ENCODE measurements around the gene MAP4K1. TPM values are rescaled to one million over a fixed set of nuclear protein-coding genes. Genes with fewer than 3 reads are reported as not detected.
A peak's percentile ranks its signal among the peaks of the same experiment; 100 is the strongest.
"Not testable (repeated sequence)": the region's sequence is repeated elsewhere in the genome, so short reads cannot be mapped to it uniquely, and the experiment has no call there.

The MAP4K1 gene
- total RNA-seq, 1 donor: 0.72 TPM

DNA sequence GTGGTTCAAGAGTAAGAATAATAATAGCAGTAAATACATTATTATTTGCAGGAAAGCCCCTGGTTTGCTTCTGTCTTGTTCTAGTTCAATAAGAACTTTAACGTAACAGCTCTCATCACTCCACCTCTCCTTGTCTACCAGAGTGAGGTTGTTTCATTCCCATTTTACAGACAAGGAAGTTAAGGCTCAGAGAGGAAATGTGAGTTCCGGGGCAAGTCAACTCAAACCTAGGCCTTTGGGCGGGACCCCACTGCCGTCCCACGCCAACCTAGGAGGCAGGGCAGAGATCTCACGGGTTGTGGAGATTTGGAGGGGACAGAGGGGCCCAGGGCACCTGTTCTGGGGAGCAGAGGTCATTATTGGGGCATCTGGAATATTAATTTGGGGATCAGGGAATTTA lies 1.5 kb downstream of the MAP4K1 start:
- Histone ChIP-seq H3K4me1 (ENCODE audit: insufficient read depth, low read length) (peaks cover 17% of the 10 kb centered on the region), H3K4me2 (ENCODE audit: insufficient read depth, low read length) (no peak overlapping the region), H3K27ac (ENCODE audit: low read depth, low read length) (no peak overlapping the region), H3K79me2 (ENCODE audit: insufficient read depth, low read length) (peaks cover 19% of the 10 kb centered on the region), H3K27me3 (ENCODE audit: insufficient read depth, low read length) (no peaks in the 10 kb centered on the region), H3K9me3 (ENCODE audit: low read depth, low read length) (no peaks in the 10 kb centered on the region), H3K36me3 (ENCODE audit: insufficient read depth, low read length) (peaks cover 10% of the 10 kb centered on the region), H2AFZ (ENCODE audit: low read length) (peak overlapping the region; percentile 22), H4K20me1 (ENCODE audit: insufficient read depth, low read length) (peaks cover 10% of the 10 kb centered on the region), H3K4me3 (ENCODE audit: insufficient read depth, low read length) (no peak overlapping the region)
- TF ChIP-seq, protein P1, sequence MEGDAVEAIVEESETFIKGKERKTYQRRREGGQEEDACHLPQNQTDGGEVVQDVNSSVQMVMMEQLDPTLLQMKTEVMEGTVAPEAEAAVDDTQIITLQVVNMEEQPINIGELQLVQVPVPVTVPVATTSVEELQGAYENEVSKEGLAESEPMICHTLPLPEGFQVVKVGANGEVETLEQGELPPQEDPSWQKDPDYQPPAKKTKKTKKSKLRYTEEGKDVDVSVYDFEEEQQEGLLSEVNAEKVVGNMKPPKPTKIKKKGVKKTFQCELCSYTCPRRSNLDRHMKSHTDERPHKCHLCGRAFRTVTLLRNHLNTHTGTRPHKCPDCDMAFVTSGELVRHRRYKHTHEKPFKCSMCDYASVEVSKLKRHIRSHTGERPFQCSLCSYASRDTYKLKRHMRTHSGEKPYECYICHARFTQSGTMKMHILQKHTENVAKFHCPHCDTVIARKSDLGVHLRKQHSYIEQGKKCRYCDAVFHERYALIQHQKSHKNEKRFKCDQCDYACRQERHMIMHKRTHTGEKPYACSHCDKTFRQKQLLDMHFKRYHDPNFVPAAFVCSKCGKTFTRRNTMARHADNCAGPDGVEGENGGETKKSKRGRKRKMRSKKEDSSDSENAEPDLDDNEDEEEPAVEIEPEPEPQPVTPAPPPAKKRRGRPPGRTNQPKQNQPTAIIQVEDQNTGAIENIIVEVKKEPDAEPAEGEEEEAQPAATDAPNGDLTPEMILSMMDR (IDR thresholded peaks at IDR 0.05; ENCODE audit: extremely low read depth, low read depth, low read length): no peak
- DNase-seq (ENCODE audit: insufficient read length, low spot score, missing footprints): peak; percentile 31

DNA sequence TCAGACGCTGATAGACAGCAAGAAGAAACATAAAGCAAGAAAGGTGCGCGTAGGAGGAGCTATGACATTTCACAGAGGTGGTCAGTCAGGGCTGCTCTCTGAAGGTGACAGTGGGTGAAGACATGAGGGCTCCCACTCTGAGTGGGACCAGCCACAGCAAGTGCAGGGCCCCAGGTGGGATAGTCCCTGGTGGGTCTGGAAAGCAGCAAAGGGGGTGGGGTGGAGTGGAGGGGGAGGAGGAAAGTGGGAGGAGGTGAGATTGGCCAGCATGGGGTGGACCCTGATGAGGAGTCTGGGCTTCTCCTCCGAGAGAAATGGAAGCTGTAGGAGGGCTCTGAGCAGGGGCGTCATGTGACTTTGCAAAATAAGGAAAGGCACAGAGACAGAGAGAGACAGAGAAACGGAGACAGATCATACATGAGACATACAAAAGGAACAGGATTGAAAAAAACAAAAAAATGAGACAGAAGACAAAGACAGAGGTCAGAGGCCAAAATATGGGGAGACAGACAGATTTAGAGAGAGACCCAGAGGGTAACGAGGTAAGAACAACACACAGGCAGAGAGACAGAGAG lies 2.7 kb downstream of the MAP4K1 start:
- Histone ChIP-seq H3K9me3 (ENCODE audit: low read depth, low read length) (no peaks in the 10 kb centered on the region), H3K27ac (ENCODE audit: low read depth, low read length) (no peak overlapping the region), H3K4me2 (ENCODE audit: insufficient read depth, low read length) (no peak overlapping the region), H3K36me3 (ENCODE audit: insufficient read depth, low read length) (peaks cover under 1% of the 10 kb centered on the region), H3K4me1 (ENCODE audit: insufficient read depth, low read length) (peaks cover 15% of the 10 kb centered on the region), H3K79me2 (ENCODE audit: insufficient read depth, low read length) (peaks cover 12% of the 10 kb centered on the region), H2AFZ (ENCODE audit: low read length) (no peak overlapping the region), H4K20me1 (ENCODE audit: insufficient read depth, low read length) (peaks cover 7% of the 10 kb centered on the region), H3K4me3 (ENCODE audit: insufficient read depth, low read length) (no peak overlapping the region), H3K27me3 (ENCODE audit: insufficient read depth, low read length) (no peaks in the 10 kb centered on the region)
- TF ChIP-seq, protein P1 (IDR thresholded peaks at IDR 0.05; ENCODE audit: extremely low read depth, low read depth, low read length): no peak
- DNase-seq (ENCODE audit: insufficient read length, low spot score, missing footprints): no peak

DNA sequence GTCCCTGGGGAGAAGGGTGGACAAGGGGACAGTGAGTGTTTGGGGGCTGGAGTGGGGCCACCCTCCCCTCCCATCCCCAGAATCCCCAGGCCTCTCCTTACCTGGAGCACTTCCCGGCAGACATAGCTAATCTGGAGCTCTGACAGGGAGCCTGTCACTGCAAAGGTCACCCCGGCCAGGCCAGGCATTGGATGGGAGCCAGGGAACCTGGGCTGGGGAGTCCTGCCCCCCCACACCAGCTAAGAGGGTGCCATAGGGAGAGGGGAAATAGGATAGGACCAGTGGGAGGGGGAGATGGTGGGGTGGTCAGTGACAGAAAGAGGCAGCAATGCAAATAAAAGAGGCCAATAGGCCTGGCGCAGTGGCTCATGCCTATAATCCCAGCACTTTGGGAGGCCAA lies 3.5 kb downstream of the MAP4K1 start:
- Histone ChIP-seq H2AFZ (ENCODE audit: low read length) (no peak overlapping the region), H3K36me3 (ENCODE audit: insufficient read depth, low read length) (no peaks in the 10 kb centered on the region), H3K27ac (ENCODE audit: low read depth, low read length) (no peak overlapping the region), H3K4me3 (ENCODE audit: insufficient read depth, low read length) (no peak overlapping the region), H3K4me1 (ENCODE audit: insufficient read depth, low read length) (peaks cover 8% of the 10 kb centered on the region), H3K4me2 (ENCODE audit: insufficient read depth, low read length) (no peak overlapping the region), H3K9me3 (ENCODE audit: low read depth, low read length) (no peaks in the 10 kb centered on the region), H3K79me2 (ENCODE audit: insufficient read depth, low read length) (peaks cover 4% of the 10 kb centered on the region), H3K27me3 (ENCODE audit: insufficient read depth, low read length) (no peaks in the 10 kb centered on the region), H4K20me1 (ENCODE audit: insufficient read depth, low read length) (no peaks in the 10 kb centered on the region)
- TF ChIP-seq, protein P1 (IDR thresholded peaks at IDR 0.05; ENCODE audit: extremely low read depth, low read depth, low read length): no peak
- DNase-seq (ENCODE audit: insufficient read length, low spot score, missing footprints): no peak

DNA sequence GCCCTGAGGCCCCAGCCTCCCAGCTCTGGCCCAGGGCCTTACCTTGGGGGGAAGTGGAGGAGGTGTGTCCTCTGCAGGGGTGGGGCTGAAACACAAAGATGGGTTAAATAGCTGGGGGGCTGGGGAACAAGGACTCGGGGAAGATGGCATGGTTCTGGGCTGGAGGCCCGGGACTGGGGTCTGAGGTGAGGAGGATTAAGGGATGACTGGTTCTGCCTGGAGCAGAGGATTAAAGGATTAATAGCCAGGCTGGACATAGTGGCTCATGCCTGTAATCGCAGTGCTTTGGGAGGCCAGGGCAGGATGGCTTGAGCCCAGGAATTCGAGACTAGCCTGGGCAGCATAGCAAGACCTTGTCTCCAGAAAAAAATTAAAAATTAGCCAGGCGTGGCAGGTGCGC lies 11.6 kb downstream of the MAP4K1 start:
- H3K36me3 ChIP-seq (ENCODE audit: insufficient read depth, low read length): no peaks in the 10 kb centered on the region
- H3K79me2 ChIP-seq (ENCODE audit: insufficient read depth, low read length): no peaks in the 10 kb centered on the region
- no peaks in the 10 kb centered on the region for H3K9me3 ChIP-seq (ENCODE audit: low read depth, low read length)
- H4K20me1 ChIP-seq (ENCODE audit: insufficient read depth, low read length): no peaks in the 10 kb centered on the region
- TF ChIP-seq, protein P1 (IDR thresholded peaks at IDR 0.05; ENCODE audit: extremely low read depth, low read depth, low read length): no peak
- no peaks in the 10 kb centered on the region for H3K27me3 ChIP-seq (ENCODE audit: insufficient read depth, low read length)
- H3K4me3 ChIP-seq (ENCODE audit: insufficient read depth, low read length): no peak overlapping the region
- no peak for DNase-seq (ENCODE audit: insufficient read length, low spot score, missing footprints)
- no peak overlapping the region for H3K27ac ChIP-seq (ENCODE audit: low read depth, low read length)
- no peak overlapping the region for H3K4me2 ChIP-seq (ENCODE audit: insufficient read depth, low read length)
- no peaks in the 10 kb centered on the region for H3K4me1 ChIP-seq (ENCODE audit: insufficient read depth, low read length)
- no peak overlapping the region for H2AFZ ChIP-seq (ENCODE audit: low read length)

DNA sequence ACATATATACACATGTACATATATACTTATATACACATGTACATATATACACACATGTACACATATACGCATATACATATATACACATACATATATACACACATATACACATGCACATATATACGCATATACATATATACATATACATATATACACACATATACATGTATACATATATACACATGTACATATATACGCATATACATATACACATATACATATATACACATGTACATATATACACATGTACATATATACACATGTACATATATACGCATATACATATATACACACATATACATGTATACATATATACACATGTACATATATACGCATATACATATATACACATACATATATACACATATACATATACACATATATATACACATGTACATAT lies 14.9 kb downstream of the MAP4K1 start:
- not testable (repeated sequence) for H4K20me1 ChIP-seq (ENCODE audit: insufficient read depth, low read length); H3K9me3 ChIP-seq (ENCODE audit: low read depth, low read length); H3K4me3 ChIP-seq (ENCODE audit: insufficient read depth, low read length); H3K79me2 ChIP-seq (ENCODE audit: insufficient read depth, low read length); H3K4me1 ChIP-seq (ENCODE audit: insufficient read depth, low read length); H2AFZ ChIP-seq (ENCODE audit: low read length); H3K27me3 ChIP-seq (ENCODE audit: insufficient read depth, low read length); DNase-seq (ENCODE audit: insufficient read length, low spot score, missing footprints); H3K4me2 ChIP-seq (ENCODE audit: insufficient read depth, low read length); H3K36me3 ChIP-seq (ENCODE audit: insufficient read depth, low read length); H3K27ac ChIP-seq (ENCODE audit: low read depth, low read length)

Measured in osteoblast (primary cell).